ENCODE results near the gene FOXC2. TPM values are rescaled to one million over a fixed set of nuclear protein-coding genes. Genes with fewer than 3 reads are reported as not detected.

Gene FOXC2
- polyA plus RNA-seq, 1 of the 3 experiments (the other 2 are of a cell fraction) = 1.3 TPM

DNA sequence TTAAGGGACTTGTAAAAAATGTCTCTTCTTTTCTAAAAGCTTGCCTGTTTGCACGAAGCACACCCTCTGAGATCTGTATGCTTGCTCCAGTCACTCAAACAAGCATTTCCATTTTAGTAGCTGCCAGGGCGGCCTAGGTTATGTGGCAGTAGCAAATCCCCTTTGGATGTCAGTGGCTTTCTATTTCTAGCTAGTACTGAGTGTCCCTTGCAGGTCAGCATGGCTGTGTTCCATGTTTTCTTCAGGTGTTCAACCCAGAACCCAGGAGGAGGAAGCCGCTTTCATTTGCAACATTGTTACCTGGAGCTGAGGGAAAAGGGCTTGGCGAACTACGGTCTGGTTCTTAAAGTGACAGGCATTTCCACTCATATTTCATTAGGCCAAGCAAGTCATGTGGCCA is 48.1 kb downstream of the FOXC2 start:
- Histone ChIP-seq H3K9me2 (no peaks in the 10 kb centered on the region), H3K79me2 (ENCODE audit: insufficient read depth) (no peaks in the 10 kb centered on the region), H4K20me1 (ENCODE audit: insufficient read depth) (no peaks in the 10 kb centered on the region), H3K4me3 (ENCODE audit: low read depth in 2 of 2, low read length in 1 of 2) (no peak overlapping the region), H3K9ac (no peak overlapping the region), H3F3A (replicated peaks; ENCODE audit: insufficient read depth) (peaks cover 6% of the 10 kb centered on the region), H3K9me3 (no peaks in the 10 kb centered on the region), H3K36me3 (replicated peaks in 1 of 2; ENCODE audit: control insufficient read depth in 1 of 2, insufficient read depth in 2 of 2, low read length in 1 of 2) (no peaks in the 10 kb centered on the region), H2AFZ (ENCODE audit: low read depth) (0 out of 2 replicates have a peak overlapping the region, but pooled peaks have one; percentile 26), H3K4me1 (ENCODE audit: control insufficient read depth in 1 of 2, insufficient read depth in 2 of 2, low read depth in 1 of 2, low read length in 1 of 2) (peaks cover 0 to 22% of the 10 kb centered on the region in 2 experiments; a peak in 3 of 4 replicates), H3K27ac (ENCODE audit: low read depth in 2 of 2, low read length in 1 of 2) (no peak overlapping the region), H3K27me3 (ENCODE audit: insufficient read depth) (no peaks in the 10 kb centered on the region), H3K4me2 (no peak overlapping the region)
- ChIA-PET POLR2A (no interaction called here), CTCF (interaction anchor here (0.9 kb wide), 1 partner anchor 9 kb away, joined by 3 read pairs; no protein-coding TSS in a partner anchor)
- DNase-seq = no peak
- no peak for TF ChIP-seq YY1 (IDR thresholded peaks at IDR 0.05; ENCODE audit: low read depth)
- TF ChIP-seq NRF1 (IDR thresholded peaks at IDR 0.05; ENCODE audit: low read depth, low read length) = no peak
- TF ChIP-seq TEAD4 (IDR thresholded peaks at IDR 0.05; ENCODE audit: borderline replicate concordance, insufficient read depth) = no peak
- TF ChIP-seq EP300 (IDR thresholded peaks at IDR 0.05; ENCODE audit: borderline replicate concordance in 1 of 2, low read depth in 1 of 2, low read length in 1 of 2) = no peak
- no peak for TF ChIP-seq GABPA (IDR thresholded peaks at IDR 0.05; ENCODE audit: low read depth)
- TF ChIP-seq, protein P1, sequence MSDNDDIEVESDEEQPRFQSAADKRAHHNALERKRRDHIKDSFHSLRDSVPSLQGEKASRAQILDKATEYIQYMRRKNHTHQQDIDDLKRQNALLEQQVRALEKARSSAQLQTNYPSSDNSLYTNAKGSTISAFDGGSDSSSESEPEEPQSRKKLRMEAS (IDR thresholded peaks at IDR 0.05; ENCODE audit: low read depth) = no peak
- no peak for TF ChIP-seq NFIC (IDR thresholded peaks at IDR 0.05; ENCODE audit: borderline replicate concordance)
- no peak for TF ChIP-seq GATA2 (CRISPR knock-in tag; IDR thresholded peaks at IDR 0.05)
- TF ChIP-seq ZBTB33 (IDR thresholded peaks at IDR 0.05; ENCODE audit: borderline replicate concordance, low read depth) = no peak
- TF ChIP-seq MEF2A (IDR thresholded peaks at IDR 0.05; ENCODE audit: borderline replicate concordance, low read depth) = no peak
- no peak for TF ChIP-seq RAD21 (IDR thresholded peaks at IDR 0.05; ENCODE audit: low read length)
- no peak for TF ChIP-seq USF1 (IDR thresholded peaks at IDR 0.05; ENCODE audit: borderline replicate concordance, low read depth)
- 69% methylated on average over 5 of the region's 5 CpGs for WGBS (ENCODE audit: low lambda C conversion rate)

- Histone ChIP-seq H3K4me1 (ENCODE audit: control insufficient read depth in 1 of 2, insufficient read depth in 2 of 2, low read depth in 1 of 2, low read length in 1 of 2) (peaks cover 0 to 4% of the 10 kb centered on the region in 2 experiments; a peak in 3 of 4 replicates), H3K9me3 (no peaks in the 10 kb centered on the region), H3K27ac (ENCODE audit: low read depth in 2 of 2, low read length in 1 of 2) (no peak overlapping the region), H3K9ac (no peak overlapping the region), H3K4me3 (ENCODE audit: low read depth in 2 of 2, low read length in 1 of 2) (no peak overlapping the region), H2AFZ (ENCODE audit: low read depth) (no peak overlapping the region), H3K36me3 (replicated peaks in 1 of 2; ENCODE audit: control insufficient read depth in 1 of 2, insufficient read depth in 2 of 2, low read length in 1 of 2) (no peaks in the 10 kb centered on the region), H3K27me3 (ENCODE audit: insufficient read depth) (no peaks in the 10 kb centered on the region), H4K20me1 (ENCODE audit: insufficient read depth) (no peaks in the 10 kb centered on the region), H3K79me2 (ENCODE audit: insufficient read depth) (no peaks in the 10 kb centered on the region), H3K9me2 (no peaks in the 10 kb centered on the region), H3K4me2 (no peak overlapping the region), H3F3A (replicated peaks; ENCODE audit: insufficient read depth) (no peaks in the 10 kb centered on the region)
- WGBS (ENCODE audit: low lambda C conversion rate) = 66% methylated on average over 5 of the region's 5 CpGs
- TF ChIP-seq, protein P2, sequence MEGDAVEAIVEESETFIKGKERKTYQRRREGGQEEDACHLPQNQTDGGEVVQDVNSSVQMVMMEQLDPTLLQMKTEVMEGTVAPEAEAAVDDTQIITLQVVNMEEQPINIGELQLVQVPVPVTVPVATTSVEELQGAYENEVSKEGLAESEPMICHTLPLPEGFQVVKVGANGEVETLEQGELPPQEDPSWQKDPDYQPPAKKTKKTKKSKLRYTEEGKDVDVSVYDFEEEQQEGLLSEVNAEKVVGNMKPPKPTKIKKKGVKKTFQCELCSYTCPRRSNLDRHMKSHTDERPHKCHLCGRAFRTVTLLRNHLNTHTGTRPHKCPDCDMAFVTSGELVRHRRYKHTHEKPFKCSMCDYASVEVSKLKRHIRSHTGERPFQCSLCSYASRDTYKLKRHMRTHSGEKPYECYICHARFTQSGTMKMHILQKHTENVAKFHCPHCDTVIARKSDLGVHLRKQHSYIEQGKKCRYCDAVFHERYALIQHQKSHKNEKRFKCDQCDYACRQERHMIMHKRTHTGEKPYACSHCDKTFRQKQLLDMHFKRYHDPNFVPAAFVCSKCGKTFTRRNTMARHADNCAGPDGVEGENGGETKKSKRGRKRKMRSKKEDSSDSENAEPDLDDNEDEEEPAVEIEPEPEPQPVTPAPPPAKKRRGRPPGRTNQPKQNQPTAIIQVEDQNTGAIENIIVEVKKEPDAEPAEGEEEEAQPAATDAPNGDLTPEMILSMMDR (IDR thresholded peaks at IDR 0.05) = no peak
- TF ChIP-seq USF1 (IDR thresholded peaks at IDR 0.05; ENCODE audit: borderline replicate concordance, low read depth) (no peak), FOXM1 (IDR thresholded peaks at IDR 0.05; ENCODE audit: low read depth) (no peak), YY1 (IDR thresholded peaks at IDR 0.05; ENCODE audit: low read depth) (no peak), RCOR1 (IDR thresholded peaks at IDR 0.05; ENCODE audit: low read length) (no peak), RFX5 (IDR thresholded peaks at IDR 0.05; ENCODE audit: low read length) (no peak), TAF1 (IDR thresholded peaks at IDR 0.05; ENCODE audit: borderline replicate concordance, low read depth, low read length) (no peak), FOXJ3 (CRISPR knock-in tag; IDR thresholded peaks at IDR 0.05) (no peak), ELF1 (IDR thresholded peaks at IDR 0.05) (no peak), GABPA (IDR thresholded peaks at IDR 0.05; ENCODE audit: low read depth) (no peak), SIN3A (IDR thresholded peaks at IDR 0.05; ENCODE audit: borderline replicate concordance, low read depth, low read length) (no peak), CHD2 (IDR thresholded peaks at IDR 0.05; ENCODE audit: low read length, partially characterized antibody) (no peak), TEAD4 (IDR thresholded peaks at IDR 0.05; ENCODE audit: borderline replicate concordance, insufficient read depth) (no peak), TCF12 (IDR thresholded peaks at IDR 0.05) (no peak), JUND (IDR thresholded peaks at IDR 0.05) (no peak), NFIC (IDR thresholded peaks at IDR 0.05; ENCODE audit: borderline replicate concordance) (no peak)
- TF ChIP-seq, protein P1 (IDR thresholded peaks at IDR 0.05; ENCODE audit: low read depth) = no peak
- CTCF ChIA-PET = interaction anchor here (0.6 kb wide), 1 partner anchor 355 kb away, joined by 3 read pairs; no protein-coding TSS in a partner anchor
- POLR2A ChIA-PET = no interaction called here
- no peak for DNase-seq
Observed at GRCh38 chr16:86616906-86617305, 50.3 kb downstream of the FOXC2 start.

Measured in SK-N-SH (cell line).